Activated naive CD8-positive, alpha-beta T cell treated with anti-CD3 and anti-CD28 coated beads, Interleukin-2, amount 10 ng/mL, durations not matched to agents 7 days and 5 days (primary cell): ENCODE measurements around the gene OR11G2. TPM values are rescaled to one million over a fixed set of nuclear protein-coding genes. Genes with fewer than 3 reads are reported as not detected.
"Not testable (repeated sequence)": the region's sequence is repeated elsewhere in the genome, so short reads cannot be mapped to it uniquely, and the experiment has no call there.

Experiments
- ATAC-seq: fragments of 150-1000 bp; cut with Tn5 transposase; one replicate; pipeline ENCODE4 v1.10.0; 2021; ENCODE audit warnings: low read depth, moderate library complexity
- POLR2A ChIA-PET: fragments of 350-600 bp; sonication (Branson Sonifier 250); formaldehyde crosslinking; loops from one replicate; lab custom pipeline; 2021; ENCODE audit warnings: antibody characterized with exemption; lab: Charles Lee
- DNase-seq: peaks from one replicate; pipeline ENCODE4 v3.0.0; 2021
- H3K27ac Mint-ChIP-seq: one replicate; pipeline ENCODE4 v1.8.0; 2022; ENCODE audit warnings: mild to moderate bottlenecking, mixed read lengths
- H3K27me3 Mint-ChIP-seq: one replicate; pipeline ENCODE4 v1.8.0; 2022; ENCODE audit warnings: mild to moderate bottlenecking, moderate library complexity, mixed read lengths
- H3K36me3 Mint-ChIP-seq: one replicate; pipeline ENCODE4 v1.8.0; 2021; ENCODE audit warnings: mild to moderate bottlenecking, mixed read lengths
- H3K4me1 Mint-ChIP-seq: one replicate; pipeline ENCODE4 v1.8.0; 2021; ENCODE audit warnings: mixed read lengths
- H3K4me3 Mint-ChIP-seq: one replicate; pipeline ENCODE4 v1.8.0; 2022; ENCODE audit warnings: mild to moderate bottlenecking, moderate library complexity, mixed read lengths
- H3K9me3 Mint-ChIP-seq: one replicate; pipeline ENCODE4 v1.8.0; 2021; ENCODE audit warnings: mixed read lengths
- total RNA-seq, 2 experiments: library from RNA; stranded (reverse); gene quantifications; one replicate each; pipeline ENCODE4 v1.2.3, GENCODE V29; 2021

OR11G2 gene
- not detected for total RNA-seq

- Mint-ChIP-seq H3K4me1 (no peaks in the 10 kb centered on the region), H3K27ac (no peak within 1 kb of the TSS), H3K36me3 (no peaks in the 10 kb centered on the region), H3K9me3 (no peaks in the 10 kb centered on the region), H3K27me3 (peaks cover 4% of the 10 kb centered on the region), H3K4me3 (no peak within 1 kb of the TSS)
- no peak for DNase-seq
- POLR2A ChIA-PET = no interaction called here
- ATAC-seq = no peak
These were observed at the start of gene OR11G2 for GRCh38 chr14:20190596-20190995. Gene OR11G2 (plus strand): TSS chr14:20190896. CDS start chr14:20197438, 6,542 bp downstream.

GRCh38 chr14:20143911-20144310 lies 46.8 kb upstream of the OR11G2 start:
- no peaks in the 10 kb centered on the region for H3K4me1 Mint-ChIP-seq
- ATAC-seq (no peak), DNase-seq (no peak)
- no peak overlapping the region for H3K27ac Mint-ChIP-seq
- POLR2A ChIA-PET = no interaction called here
- H3K27me3 Mint-ChIP-seq = peaks cover 11% of the 10 kb centered on the region
- no peak overlapping the region for H3K4me3 Mint-ChIP-seq
- no peaks in the 10 kb centered on the region for H3K36me3 Mint-ChIP-seq
- H3K9me3 Mint-ChIP-seq = no peaks in the 10 kb centered on the region

- no peak for ATAC-seq
- Mint-ChIP-seq H3K27me3 (peaks cover 11% of the 10 kb centered on the region), H3K4me3 (no peak overlapping the region)
These were observed 45.9 kb upstream of the OR11G2 start for GRCh38 chr14:20144820-20145219.

GRCh38 chr14:20164462-20164861 lies 26.2 kb upstream of the OR11G2 start:
- Mint-ChIP-seq H3K9me3 (peaks cover 7% of the 10 kb centered on the region), H3K4me1 (no peaks in the 10 kb centered on the region), H3K27me3 (peaks cover 2% of the 10 kb centered on the region), H3K36me3 (peaks cover 2% of the 10 kb centered on the region), H3K27ac (no peak overlapping the region), H3K4me3 (no peak overlapping the region)
- no peak for DNase-seq
- ATAC-seq = no peak
- POLR2A ChIA-PET = no interaction called here

More at GRCh38 chr14:20144820-20145219, 45.9 kb upstream of the OR11G2 start:
- no peaks in the 10 kb centered on the region for H3K4me1 Mint-ChIP-seq
- H3K9me3 Mint-ChIP-seq = no peaks in the 10 kb centered on the region
- POLR2A ChIA-PET = no interaction called here
- no peak for DNase-seq
- H3K36me3 Mint-ChIP-seq = no peaks in the 10 kb centered on the region
- no peak overlapping the region for H3K27ac Mint-ChIP-seq

GRCh38 chr14:20167091-20167490 lies 23.6 kb upstream of the OR11G2 start:
- Mint-ChIP-seq H3K27me3 (peaks cover 2% of the 10 kb centered on the region), H3K4me1 (no peaks in the 10 kb centered on the region), H3K4me3 (no peak overlapping the region), H3K9me3 (peaks cover 7% of the 10 kb centered on the region), H3K27ac (no peak overlapping the region), H3K36me3 (peaks cover 2% of the 10 kb centered on the region)
- no peak for ATAC-seq
- POLR2A ChIA-PET = no interaction called here
- DNase-seq = no peak

GRCh38 chr14:20169852-20170251 lies 20.8 kb upstream of the OR11G2 start:
- DNase-seq, ATAC-seq, H3K9me3 Mint-ChIP-seq, POLR2A ChIA-PET, H3K4me1 Mint-ChIP-seq, H3K27me3 Mint-ChIP-seq, H3K4me3 Mint-ChIP-seq, H3K36me3 Mint-ChIP-seq, H3K27ac Mint-ChIP-seq: not testable (repeated sequence)

GRCh38 chr14:20174205-20174604 lies 16.5 kb upstream of the OR11G2 start:
- H3K27me3 Mint-ChIP-seq, POLR2A ChIA-PET, H3K9me3 Mint-ChIP-seq: not testable (repeated sequence)

GRCh38 chr14:20176330-20176729 lies 14.4 kb upstream of the OR11G2 start:
- H3K4me3 Mint-ChIP-seq = no peak overlapping the region
- no peaks in the 10 kb centered on the region for H3K9me3 Mint-ChIP-seq
- POLR2A ChIA-PET = no interaction called here
- no peak overlapping the region for H3K27ac Mint-ChIP-seq
- DNase-seq = no peak
- H3K4me1 Mint-ChIP-seq = no peaks in the 10 kb centered on the region
- no peak for ATAC-seq
- no peaks in the 10 kb centered on the region for H3K36me3 Mint-ChIP-seq
- H3K27me3 Mint-ChIP-seq = peaks cover 4% of the 10 kb centered on the region

More at GRCh38 chr14:20174205-20174604, 16.5 kb upstream of the OR11G2 start:
- H3K4me1 Mint-ChIP-seq, DNase-seq, H3K27ac Mint-ChIP-seq, ATAC-seq, H3K36me3 Mint-ChIP-seq, H3K4me3 Mint-ChIP-seq: not testable (repeated sequence)

- no peaks in the 10 kb centered on the region for H3K36me3 Mint-ChIP-seq
- no peaks in the 10 kb centered on the region for H3K4me1 Mint-ChIP-seq
- H3K27me3 Mint-ChIP-seq = peaks cover 4% of the 10 kb centered on the region
- no peak overlapping the region for H3K4me3 Mint-ChIP-seq
- H3K9me3 Mint-ChIP-seq = no peaks in the 10 kb centered on the region
- POLR2A ChIA-PET = no interaction called here
- no peak overlapping the region for H3K27ac Mint-ChIP-seq
- DNase-seq = no peak
- ATAC-seq = no peak
These were observed 13.2 kb upstream of the OR11G2 start for GRCh38 chr14:20177433-20177974.

- H3K9me3 Mint-ChIP-seq = no peaks in the 10 kb centered on the region
- no peak for ATAC-seq
- DNase-seq = no peak
- H3K4me1 Mint-ChIP-seq = no peaks in the 10 kb centered on the region
- peaks cover 5% of the 10 kb centered on the region for H3K27me3 Mint-ChIP-seq
- POLR2A ChIA-PET = no interaction called here
- H3K4me3 Mint-ChIP-seq = no peak overlapping the region
- no peaks in the 10 kb centered on the region for H3K36me3 Mint-ChIP-seq
- H3K27ac Mint-ChIP-seq = no peak overlapping the region
These were observed 11.5 kb upstream of the OR11G2 start for GRCh38 chr14:20179218-20179617.

- Mint-ChIP-seq H3K4me1 (no peaks in the 10 kb centered on the region), H3K27ac (no peak overlapping the region), H3K4me3 (no peak overlapping the region), H3K9me3 (no peaks in the 10 kb centered on the region), H3K36me3 (no peaks in the 10 kb centered on the region), H3K27me3 (peaks cover 5% of the 10 kb centered on the region)
- DNase-seq = no peak
- POLR2A ChIA-PET = no interaction called here
- ATAC-seq = no peak
These were observed 10.8 kb upstream of the OR11G2 start for GRCh38 chr14:20179880-20180279.

GRCh38 chr14:20180486-20180885 lies 10.2 kb upstream of the OR11G2 start:
- H3K36me3 Mint-ChIP-seq = no peaks in the 10 kb centered on the region
- POLR2A ChIA-PET = no interaction called here
- no peak overlapping the region for H3K4me3 Mint-ChIP-seq
- H3K27ac Mint-ChIP-seq = no peak overlapping the region
- ATAC-seq (no peak), DNase-seq (no peak)
- H3K9me3 Mint-ChIP-seq = no peaks in the 10 kb centered on the region
- H3K4me1 Mint-ChIP-seq = no peaks in the 10 kb centered on the region
- peaks cover 5% of the 10 kb centered on the region for H3K27me3 Mint-ChIP-seq

GRCh38 chr14:20184181-20184580 lies 6.5 kb upstream of the OR11G2 start:
- no peak for ATAC-seq
- POLR2A ChIA-PET = no interaction called here

GRCh38 chr14:20191396-20191795 lies 700 bp downstream of the OR11G2 start:
- H3K36me3 Mint-ChIP-seq = no peaks in the 10 kb centered on the region
- no peaks in the 10 kb centered on the region for H3K9me3 Mint-ChIP-seq
- no peak overlapping the region for H3K27ac Mint-ChIP-seq
- DNase-seq (no peak), ATAC-seq (no peak)
- POLR2A ChIA-PET = no interaction called here
- H3K27me3 Mint-ChIP-seq = peaks cover 8% of the 10 kb centered on the region
- H3K4me3 Mint-ChIP-seq = no peak overlapping the region
- no peaks in the 10 kb centered on the region for H3K4me1 Mint-ChIP-seq

More at GRCh38 chr14:20184181-20184580, 6.5 kb upstream of the OR11G2 start:
- no peak overlapping the region for H3K27ac Mint-ChIP-seq
- no peak overlapping the region for H3K4me3 Mint-ChIP-seq
- no peaks in the 10 kb centered on the region for H3K36me3 Mint-ChIP-seq
- no peak for DNase-seq
- peaks cover 5% of the 10 kb centered on the region for H3K27me3 Mint-ChIP-seq
- H3K9me3 Mint-ChIP-seq = no peaks in the 10 kb centered on the region
- no peaks in the 10 kb centered on the region for H3K4me1 Mint-ChIP-seq
